ENCODE results near the gene NECTIN2.
"Not testable (repeated sequence)": the region's sequence is repeated elsewhere in the genome, so short reads cannot be mapped to it uniquely, and the experiment has no call there.

NECTIN2 gene

GRCh38 chr19:44875666-44876451 lies 29.8 kb downstream of the NECTIN2 start:
- H3K27me3 ChIP-seq (replicated peaks): no peaks in the 10 kb centered on the region
- TF ChIP-seq, protein P1, sequence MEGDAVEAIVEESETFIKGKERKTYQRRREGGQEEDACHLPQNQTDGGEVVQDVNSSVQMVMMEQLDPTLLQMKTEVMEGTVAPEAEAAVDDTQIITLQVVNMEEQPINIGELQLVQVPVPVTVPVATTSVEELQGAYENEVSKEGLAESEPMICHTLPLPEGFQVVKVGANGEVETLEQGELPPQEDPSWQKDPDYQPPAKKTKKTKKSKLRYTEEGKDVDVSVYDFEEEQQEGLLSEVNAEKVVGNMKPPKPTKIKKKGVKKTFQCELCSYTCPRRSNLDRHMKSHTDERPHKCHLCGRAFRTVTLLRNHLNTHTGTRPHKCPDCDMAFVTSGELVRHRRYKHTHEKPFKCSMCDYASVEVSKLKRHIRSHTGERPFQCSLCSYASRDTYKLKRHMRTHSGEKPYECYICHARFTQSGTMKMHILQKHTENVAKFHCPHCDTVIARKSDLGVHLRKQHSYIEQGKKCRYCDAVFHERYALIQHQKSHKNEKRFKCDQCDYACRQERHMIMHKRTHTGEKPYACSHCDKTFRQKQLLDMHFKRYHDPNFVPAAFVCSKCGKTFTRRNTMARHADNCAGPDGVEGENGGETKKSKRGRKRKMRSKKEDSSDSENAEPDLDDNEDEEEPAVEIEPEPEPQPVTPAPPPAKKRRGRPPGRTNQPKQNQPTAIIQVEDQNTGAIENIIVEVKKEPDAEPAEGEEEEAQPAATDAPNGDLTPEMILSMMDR (IDR thresholded peaks at IDR 0.05; ENCODE audit: low read depth, low read length, missing control alignments): no peak
- peak; percentile 43 for DNase-seq
- peaks cover 85% of the 10 kb centered on the region for H3K36me3 ChIP-seq (replicated peaks)
- in situ Hi-C loops (cut with HindIII; ENCODE audit: low pct_ligation_motif_present, low sequenced_read_pairs): no loop called here
- peak overlapping the region; percentile 5 for H3K27ac ChIP-seq
- H3K4me3 ChIP-seq (ENCODE audit: low read depth, low read length): no peak overlapping the region

- in situ Hi-C loops (cut with HindIII; ENCODE audit: low pct_ligation_motif_present, low sequenced_read_pairs): no loop called here
- Histone ChIP-seq H3K27ac (no peak overlapping the region), H3K36me3 (replicated peaks) (peaks cover 73% of the 10 kb centered on the region), H3K4me3 (ENCODE audit: low read depth, low read length) (no peak overlapping the region), H3K27me3 (replicated peaks) (no peaks in the 10 kb centered on the region)
- no peak for DNase-seq
- TF ChIP-seq, protein P1 (IDR thresholded peaks at IDR 0.05; ENCODE audit: low read depth, low read length, missing control alignments): no peak
These were observed 30.9 kb downstream of the NECTIN2 start for GRCh38 chr19:44876930-44877535.

- TF ChIP-seq, protein P1 (IDR thresholded peaks at IDR 0.05; ENCODE audit: low read depth, low read length, missing control alignments): no peak
- Histone ChIP-seq H3K27ac (no peak overlapping the region), H3K4me3 (ENCODE audit: low read depth, low read length) (no peak overlapping the region), H3K36me3 (replicated peaks) (peaks cover 69% of the 10 kb centered on the region), H3K27me3 (replicated peaks) (no peaks in the 10 kb centered on the region)
- no peak for DNase-seq
- in situ Hi-C loops (cut with HindIII; ENCODE audit: low pct_ligation_motif_present, low sequenced_read_pairs): no loop called here
These were observed 32.2 kb downstream of the NECTIN2 start for GRCh38 chr19:44878120-44878865.

DNA sequence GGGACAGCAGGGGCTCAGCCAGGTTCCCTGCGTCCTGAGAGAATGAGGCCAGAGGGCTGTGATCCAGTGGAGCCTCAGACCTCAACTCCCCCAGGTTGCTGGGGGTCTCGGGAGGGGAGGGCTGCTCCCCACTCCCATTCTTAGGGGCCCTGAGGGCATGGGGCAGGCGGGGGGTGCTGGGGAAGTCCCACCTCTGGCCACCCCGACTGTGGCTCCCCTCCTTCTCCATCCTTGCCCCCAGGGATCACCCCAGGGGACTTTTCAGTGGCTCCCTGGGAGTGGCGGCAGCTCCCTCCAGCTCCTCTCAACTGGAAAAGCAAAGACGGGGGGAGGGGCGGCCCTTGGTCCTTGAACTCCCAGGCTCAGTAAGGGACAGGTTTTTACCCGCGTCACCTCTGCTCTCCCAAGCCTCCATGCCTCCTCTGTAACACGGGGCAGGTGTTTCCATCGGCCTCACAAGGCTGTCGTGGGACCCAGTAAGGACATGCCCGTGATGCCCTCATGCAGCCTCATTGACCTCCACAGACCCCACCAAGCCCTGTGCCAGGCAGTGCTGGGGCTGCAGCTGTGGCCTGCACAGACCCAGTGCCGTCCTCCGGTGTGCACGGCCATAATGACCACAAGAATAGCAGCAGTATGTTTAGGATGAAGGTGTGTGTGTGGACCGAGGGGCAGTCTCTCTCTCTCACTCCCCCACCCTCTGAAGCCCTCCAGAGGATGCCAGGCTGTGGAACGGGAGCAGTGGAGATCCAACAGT lies 33.4 kb downstream of the NECTIN2 start:
- Histone ChIP-seq H3K27me3 (replicated peaks) (no peaks in the 10 kb centered on the region), H3K27ac (no peak overlapping the region), H3K4me3 (ENCODE audit: low read depth, low read length) (no peak overlapping the region), H3K36me3 (replicated peaks) (peaks cover 62% of the 10 kb centered on the region)
- in situ Hi-C loops (cut with HindIII; ENCODE audit: low pct_ligation_motif_present, low sequenced_read_pairs): no loop called here
- no peak for DNase-seq
- TF ChIP-seq, protein P1 (IDR thresholded peaks at IDR 0.05; ENCODE audit: low read depth, low read length, missing control alignments): no peak

GRCh38 chr19:44882063-44882462 lies 36.0 kb downstream of the NECTIN2 start:
- H3K27me3 ChIP-seq (replicated peaks): no peaks in the 10 kb centered on the region
- peaks cover 56% of the 10 kb centered on the region for H3K36me3 ChIP-seq (replicated peaks)
- no peak overlapping the region for H3K4me3 ChIP-seq (ENCODE audit: low read depth, low read length)
- no peak for DNase-seq
- TF ChIP-seq, protein P1 (IDR thresholded peaks at IDR 0.05; ENCODE audit: low read depth, low read length, missing control alignments): no peak
- H3K27ac ChIP-seq: no peak overlapping the region
- in situ Hi-C loops (cut with HindIII; ENCODE audit: low pct_ligation_motif_present, low sequenced_read_pairs): no loop called here

DNA sequence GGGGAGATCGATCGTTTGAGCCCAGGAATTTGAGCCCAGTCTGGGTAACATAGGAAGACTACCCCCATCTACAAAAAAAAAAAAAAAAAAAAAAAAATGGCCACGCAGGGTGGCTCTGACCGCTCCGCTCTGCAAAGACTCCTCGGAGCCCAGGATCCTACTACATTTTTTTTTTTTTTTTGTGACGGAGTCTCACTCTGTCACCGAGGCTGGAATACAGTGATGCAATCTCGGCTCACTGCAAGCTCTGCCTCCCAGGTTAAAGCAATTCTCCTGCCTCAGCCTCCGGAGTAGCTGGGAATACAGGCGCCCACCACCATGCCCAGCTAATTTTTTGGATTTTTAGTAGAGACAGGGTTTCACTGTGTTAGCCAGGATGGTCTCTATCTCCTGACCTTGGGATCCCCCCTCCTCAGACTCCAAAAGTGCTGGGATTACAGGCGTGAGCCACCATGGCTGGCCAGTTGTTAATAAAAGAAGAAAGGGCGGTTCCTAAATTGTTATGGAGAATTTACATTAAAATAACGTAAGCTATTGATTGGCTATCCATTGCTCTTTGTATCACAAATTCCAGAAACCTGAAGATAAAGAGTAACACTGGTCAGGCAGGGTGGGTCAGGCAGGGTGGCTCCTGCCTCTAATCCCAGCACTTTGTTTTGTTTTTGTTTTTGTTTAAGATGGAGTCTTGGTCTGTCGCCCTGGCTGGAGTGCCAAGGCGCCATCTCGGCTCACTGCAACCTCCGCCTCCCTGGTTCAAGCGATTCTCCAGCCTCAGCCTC lies 36.7 kb downstream of the NECTIN2 start:
- H3K36me3 ChIP-seq (replicated peaks): peaks cover 54% of the 10 kb centered on the region
- H3K27ac ChIP-seq; DNase-seq; H3K4me3 ChIP-seq (ENCODE audit: low read depth, low read length); H3K27me3 ChIP-seq (replicated peaks); in situ Hi-C loops (cut with HindIII; ENCODE audit: low pct_ligation_motif_present, low sequenced_read_pairs): not testable (repeated sequence)
